Measurements from ENCODE around the gene KLHL35.

- no peak for TF ChIP-seq POLR2A (IDR thresholded peaks at IDR 0.05; ENCODE audit: extremely low read depth, insufficient read length)
- no peak for TF ChIP-seq CTCF (IDR thresholded peaks at IDR 0.05; ENCODE audit: low read depth, low read length)
- TF ChIP-seq MYC (IDR thresholded peaks at IDR 0.05; ENCODE audit: low read depth, low read length): no peak
Measured at GRCh38 chr11:75467881-75468280, 34.9 kb upstream of the KLHL35 start.
